Measurements from ENCODE around the gene GAGE13. TPM values are rescaled to one million over a fixed set of nuclear protein-coding genes. Genes with fewer than 3 reads are reported as not detected.
"Not testable (repeated sequence)": the region's sequence is repeated elsewhere in the genome, so short reads cannot be mapped to it uniquely, and the experiment has no call there.

Gene GAGE13
- total RNA-seq, 4 donors from 2014 or later = not detected

- H3K4me3 ChIP-seq (ENCODE audit: low read depth, poor library complexity, severe bottlenecking); intact Hi-C loops (cut with DNase I; ENCODE audit: low total_unique reads); DNase-seq (ENCODE audit: low spot score in 2 of 2): not testable (repeated sequence)
- 94% methylated on average over 22 of the region's 26 CpGs; no CpG with 5 or more reads in 1 of the 2 donors for WGBS, 2 donors
These were observed 459 bp downstream of the GAGE13 start for GRCh38 chrX:49331841-49332240.

- WGBS, 2 donors = 96% methylated on average over 12 of the region's 24 CpGs; no CpG with 5 or more reads in 1 of the 2 donors
These were observed 10.1 kb downstream of the GAGE13 start for GRCh38 chrX:49341449-49341848.

GRCh38 chrX:49344496-49345175 is 13.3 kb downstream of the GAGE13 start:
- DNase-seq (ENCODE audit: low spot score in 2 of 2); intact Hi-C loops (cut with DNase I; ENCODE audit: low total_unique reads); H3K4me3 ChIP-seq (ENCODE audit: low read depth, poor library complexity, severe bottlenecking): not testable (repeated sequence)
- WGBS, 2 donors = 80 to 86% methylated on average over 13 to 14 of the region's 15 CpGs

More at GRCh38 chrX:49341449-49341848, 10.1 kb downstream of the GAGE13 start:
- intact Hi-C loops (cut with DNase I; ENCODE audit: low total_unique reads); H3K4me3 ChIP-seq (ENCODE audit: low read depth, poor library complexity, severe bottlenecking): not testable (repeated sequence)
- peak in 1 of 2 donors; percentile 95 for DNase-seq (ENCODE audit: low spot score in 2 of 2)

GRCh38 chrX:49345402-49345801 is 14.0 kb downstream of the GAGE13 start:
- DNase-seq (ENCODE audit: low spot score in 2 of 2); intact Hi-C loops (cut with DNase I; ENCODE audit: low total_unique reads); H3K4me3 ChIP-seq (ENCODE audit: low read depth, poor library complexity, severe bottlenecking): not testable (repeated sequence)
- WGBS, 2 donors = 86 to 89% methylated on average over 8 to 9 of the region's 10 CpGs

GRCh38 chrX:49346150-49346549 is 14.8 kb downstream of the GAGE13 start:
- intact Hi-C loops (cut with DNase I; ENCODE audit: low total_unique reads); H3K4me3 ChIP-seq (ENCODE audit: low read depth, poor library complexity, severe bottlenecking): not testable (repeated sequence)
- WGBS, 2 donors = 82 to 86% methylated on average over 11 of the region's 11 CpGs
- peak in 1 of 2 donors; percentile 94 for DNase-seq (ENCODE audit: low spot score in 2 of 2)

Other genes starting within 250 kb of the GAGE13 start
- gene GPKOW, start 207.8 kb upstream of the GAGE13 start, total RNA-seq = 10 to 100 TPM; 36.2 to 43.6 (median 36.3) TPM
- 10 to 100 TPM in 2 of 4 donors, 1 to 10 TPM in 2; 6.8 to 16.5 (median 10.3) TPM for gene MAGIX, start 168.8 kb upstream of the GAGE13 start, total RNA-seq
- gene PLP2, start 159.7 kb upstream of the GAGE13 start, total RNA-seq = 100 to 1,000 TPM; 126 to 132 (median 130) TPM
- gene PRICKLE3, start 145.2 kb upstream of the GAGE13 start, total RNA-seq = 10 to 100 TPM; 18.8 to 58.9 (median 33.4) TPM
- 1 to 10 TPM in 2 of 4 donors, under 1 TPM in 2; 0.88 to 4.8 (median 1.7) TPM for gene SYP, start 131.4 kb upstream of the GAGE13 start, total RNA-seq
- gene CACNA1F, start 98.2 kb upstream of the GAGE13 start, total RNA-seq = under 1 TPM in 3 of 4 donors, not detected in 1; 0.06 to 0.76 (median 0.15) TPM
- gene CCDC22, start 96.1 kb upstream of the GAGE13 start, total RNA-seq = 10 to 100 TPM; 18.1 to 29.7 (median 19.8) TPM
- gene FOXP3, start 66.9 kb upstream of the GAGE13 start, total RNA-seq = 1 to 10 TPM in 2 of 4 donors, under 1 TPM in 2; 0.69 to 1.1 (median 0.92) TPM
- gene PPP1R3F, start 61.8 kb upstream of the GAGE13 start, total RNA-seq = 10 to 100 TPM in 1 of 4 donors, 1 to 10 TPM in 3; 4.7 to 10.9 (median 5.6) TPM
- gene GAGE10, start 27.9 kb upstream of the GAGE13 start, total RNA-seq = not detected
- not detected for gene GAGE12J, start 9.5 kb upstream of the GAGE13 start, total RNA-seq
- not detected for gene GAGE12C, start 200.6 kb downstream of the GAGE13 start, total RNA-seq
- not detected for gene GAGE12D, start 210.2 kb downstream of the GAGE13 start, total RNA-seq
- gene GAGE12E, start 219.7 kb downstream of the GAGE13 start, total RNA-seq = not detected
- gene GAGE12F, start 229.3 kb downstream of the GAGE13 start, total RNA-seq = not detected
- gene GAGE12G, start 238.8 kb downstream of the GAGE13 start, total RNA-seq = not detected
- not detected for gene GAGE12H, start 248.4 kb downstream of the GAGE13 start, total RNA-seq